Breast epithelium (tissue), 3 donors: ENCODE data around the gene TCF7L1.

Source experiments
- CTCF ChIP-seq, 3 donors: fragments of 450-650 bp; IDR thresholded peaks; one replicate each; pipeline ENCODE4 v1.5.1; 2016 to 2017; ENCODE audit warnings: antibody characterized with exemption in 3 of 3, mild to moderate bottlenecking in 3 of 3, moderate library complexity in 3 of 3
- POLR2A ChIP-seq: fragments of 450-650 bp; IDR thresholded peaks from one replicate; pipeline ENCODE4 v1.6.1; 2016; ENCODE audit warnings: antibody characterized with exemption, mild to moderate bottlenecking, moderate library complexity
- POLR2AphosphoS5 ChIP-seq, 3 donors: sonication (generic); formaldehyde crosslinking; IDR thresholded peaks; one replicate each; pipeline ENCODE4 v1.6.1; 2017; ENCODE audit warnings: antibody characterized with exemption in 3 of 3

GRCh38 chr2:85272357-85272756, 139.2 kb downstream of the TCF7L1 start:
- no peak for TF ChIP-seq CTCF (IDR thresholded peaks at IDR 0.05)
- no peak for TF ChIP-seq POLR2AphosphoS5 (IDR thresholded peaks at IDR 0.05)
- no peak for TF ChIP-seq POLR2A
